ENCODE measurements around the gene DPP9.
"Not testable (repeated sequence)": the region's sequence is repeated elsewhere in the genome, so short reads cannot be mapped to it uniquely, and the experiment has no call there.

The DPP9 gene

DNA sequence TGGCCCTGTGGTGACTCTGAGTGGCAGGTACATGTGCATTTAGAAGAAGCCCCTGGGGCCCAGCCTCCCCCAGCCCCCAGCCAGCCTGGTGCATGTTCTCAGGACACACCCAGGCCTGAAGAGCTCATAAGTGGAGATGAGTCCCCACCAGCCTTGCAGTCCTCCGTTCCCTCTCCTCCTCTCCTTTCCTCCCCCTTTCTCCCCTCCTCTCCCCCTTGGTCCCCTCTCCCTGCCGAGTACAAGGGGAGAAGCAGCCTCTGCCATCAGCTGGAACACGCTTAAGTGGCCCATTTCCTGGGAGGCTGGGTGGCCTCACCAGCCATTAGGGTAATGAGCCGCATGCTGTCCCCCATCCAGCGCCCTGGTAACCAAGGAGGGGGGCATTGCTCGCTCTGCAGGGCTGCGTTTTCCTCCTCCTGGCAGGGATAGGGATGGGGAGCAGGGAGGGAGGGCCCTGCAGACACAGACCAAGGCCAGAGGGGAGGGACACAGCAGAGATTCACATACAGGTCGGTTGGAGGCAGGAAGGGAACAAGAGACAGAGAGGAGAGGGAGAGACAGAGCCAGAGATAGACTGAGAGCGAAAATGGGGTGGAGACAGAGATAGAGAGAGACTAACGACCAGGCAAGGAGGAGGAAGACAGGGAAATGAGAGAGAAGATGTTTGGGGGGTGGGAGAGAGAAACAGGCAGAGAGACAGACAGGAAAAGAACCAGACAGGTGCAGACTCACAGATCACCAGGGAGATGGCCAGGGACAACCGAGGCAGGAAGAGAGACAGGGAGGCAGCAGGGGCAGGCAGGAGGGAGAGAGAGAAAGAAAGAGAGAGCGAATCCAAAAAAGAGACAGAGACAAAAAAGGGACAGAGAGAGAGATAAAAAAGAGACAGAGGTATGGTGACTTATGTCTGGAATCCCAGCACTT lies 19.3 kb upstream of the DPP9 start:
- in situ Hi-C loops (cut with MboI; ENCODE audit: low sequenced_read_pairs): no loop called here

DNA sequence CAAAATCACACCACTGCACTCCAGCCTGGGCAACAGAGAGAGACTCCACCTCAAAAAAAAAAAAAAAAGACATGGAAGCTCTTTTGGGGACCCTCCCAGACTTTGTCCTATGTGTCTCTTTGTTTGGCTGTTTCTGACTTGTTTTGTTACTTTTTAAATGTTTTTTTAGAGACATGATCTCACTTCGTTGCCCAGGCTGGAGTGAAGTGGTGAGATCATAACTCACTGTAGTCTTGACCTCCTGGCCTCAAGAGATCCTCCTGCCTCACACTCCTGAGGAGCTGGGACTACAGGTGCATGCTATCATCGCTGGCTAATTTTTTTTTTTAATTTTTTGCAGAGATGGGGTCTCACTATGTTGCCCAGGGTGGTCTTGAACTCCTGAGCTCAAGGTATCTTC lies 16.4 kb upstream of the DPP9 start:
- in situ Hi-C loops (cut with MboI; ENCODE audit: low sequenced_read_pairs): no loop called here

DNA sequence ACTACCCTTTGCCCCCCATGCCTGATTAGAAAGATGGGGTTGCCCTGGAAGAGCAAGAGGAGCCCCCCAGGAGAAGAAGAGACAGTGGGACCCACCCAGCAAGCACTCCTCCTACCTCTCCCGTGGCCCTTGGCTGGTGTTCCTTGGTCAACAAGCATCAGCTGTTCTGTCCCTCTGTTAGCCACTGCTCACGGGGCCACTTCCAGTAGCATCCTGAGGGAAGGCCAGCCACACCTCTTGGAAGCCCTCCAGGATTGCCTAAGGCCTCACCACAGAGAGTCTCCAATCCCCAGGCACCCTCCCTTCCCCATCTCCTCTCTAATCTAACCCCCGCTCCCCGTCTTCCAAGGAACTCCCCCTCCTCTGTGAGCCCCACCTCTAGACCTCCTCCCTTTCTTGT lies 15.1 kb upstream of the DPP9 start:
- in situ Hi-C loops (cut with MboI; ENCODE audit: low sequenced_read_pairs): loop anchor here (10.0 kb wide), 1 partner anchor 46 kb away; no protein-coding TSS in a partner anchor

DNA sequence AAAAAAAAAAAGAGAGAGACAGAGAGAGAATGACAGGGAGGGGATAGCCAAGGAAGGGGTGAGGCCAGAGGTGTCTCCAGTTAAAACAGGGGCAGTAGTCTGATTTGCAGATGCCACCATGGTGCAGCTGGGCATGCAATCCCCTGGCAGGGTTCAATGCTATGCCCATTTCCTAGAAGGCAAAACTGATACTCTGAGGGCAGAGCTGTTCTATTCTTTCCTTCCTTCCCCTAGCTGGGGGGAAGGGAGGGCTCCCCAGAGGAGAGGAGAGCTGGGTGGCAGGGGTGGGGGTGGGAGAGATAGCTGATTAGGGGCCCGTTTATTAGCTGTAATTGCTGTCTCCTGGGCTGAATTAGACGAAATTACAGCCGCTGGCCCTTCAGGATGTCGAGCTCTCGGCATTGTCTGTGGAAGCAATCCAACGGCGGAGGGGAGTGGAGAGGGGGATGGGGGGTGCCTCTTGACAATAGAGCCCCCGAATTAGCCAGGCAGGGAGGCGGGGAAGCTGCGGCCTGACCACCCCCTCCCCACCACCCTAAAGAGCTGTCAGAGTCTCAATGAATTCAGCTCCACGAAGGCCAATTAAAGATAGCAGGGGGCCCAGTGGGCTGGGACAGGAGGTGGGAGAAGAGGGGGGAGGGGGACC lies 14.4 kb upstream of the DPP9 start:
- in situ Hi-C loops (cut with MboI; ENCODE audit: low sequenced_read_pairs): loop anchor here (10.0 kb wide), 1 partner anchor 47 kb away; no protein-coding TSS in a partner anchor

DNA sequence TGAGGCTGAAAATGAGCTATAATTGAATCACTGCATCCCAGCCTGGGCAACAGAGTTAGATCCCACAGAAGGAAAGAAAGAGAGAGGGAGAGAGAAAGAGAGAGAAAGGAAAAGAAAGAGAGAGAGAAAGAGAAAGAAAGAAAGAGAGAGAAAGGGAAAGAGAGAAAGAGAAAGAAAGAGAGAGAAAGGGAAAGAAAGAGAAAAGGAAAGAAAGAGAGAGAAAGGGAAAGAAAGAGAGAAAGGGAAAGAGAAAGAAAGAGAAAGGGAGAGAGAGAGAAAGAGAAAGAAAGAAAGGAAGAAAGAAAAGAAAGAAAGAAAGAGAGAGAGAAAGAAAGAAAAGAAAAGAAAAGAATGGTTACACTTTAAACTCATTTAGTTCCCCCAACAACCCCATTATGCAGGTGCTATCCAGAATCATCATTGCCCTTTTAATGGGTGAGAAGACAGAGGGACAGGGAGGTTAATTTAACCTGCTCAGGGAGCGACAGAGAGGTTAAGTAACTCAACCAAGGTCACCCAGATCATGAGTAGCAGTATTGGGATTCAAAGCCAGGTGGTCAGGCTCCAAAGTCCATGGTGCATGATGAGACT lies 10.2 kb upstream of the DPP9 start:
- in situ Hi-C loops (cut with MboI; ENCODE audit: low sequenced_read_pairs): loop anchor here (10.0 kb wide), 1 partner anchor 51 kb away; no protein-coding TSS in a partner anchor

DNA sequence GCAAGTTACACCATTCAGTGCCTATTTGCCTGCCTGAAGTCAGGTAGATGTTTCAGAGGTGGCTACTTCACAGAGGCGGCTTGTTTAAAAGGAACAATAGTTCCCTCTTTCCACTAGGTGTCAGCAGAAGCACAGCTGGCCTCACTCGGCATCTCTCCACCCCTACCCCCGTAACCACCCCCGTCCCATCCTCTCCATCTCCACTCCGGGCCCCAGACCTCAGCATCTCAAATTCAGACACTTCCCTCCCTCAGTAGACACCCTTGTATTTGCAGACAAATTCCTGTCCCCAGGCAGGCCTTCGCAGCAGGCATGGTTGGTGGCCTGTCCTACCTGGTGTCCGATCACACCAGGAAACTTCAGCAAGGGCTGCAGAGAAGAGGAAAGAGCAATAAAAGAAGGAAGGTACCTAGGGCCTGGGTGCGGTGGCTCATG lies 9.1 kb upstream of the DPP9 start:
- in situ Hi-C loops (cut with MboI; ENCODE audit: low sequenced_read_pairs): loop anchor here (10.0 kb wide), 1 partner anchor 52 kb away; no protein-coding TSS in a partner anchor

DNA sequence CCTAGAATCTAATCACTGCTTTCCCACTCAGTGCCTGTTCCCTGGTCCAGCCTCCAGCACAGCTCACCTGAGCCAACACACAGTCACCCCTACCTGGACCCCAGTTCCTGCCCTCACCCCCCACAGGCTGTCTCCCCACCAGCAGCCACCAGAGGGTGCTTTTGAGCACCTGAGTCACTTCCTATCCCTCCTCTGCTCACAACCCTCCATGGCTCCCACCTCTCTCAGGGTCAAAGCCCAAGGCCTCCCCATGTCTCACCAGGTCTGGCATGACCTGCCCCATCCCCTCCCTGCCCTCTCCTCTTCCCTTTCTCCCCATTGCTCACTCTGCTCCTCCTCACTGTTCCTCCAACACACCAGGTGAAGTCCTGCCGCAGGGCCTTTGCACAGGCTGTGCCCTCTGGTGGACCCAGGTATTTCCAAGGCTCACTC lies 7.1 kb upstream of the DPP9 start:
- in situ Hi-C loops (cut with MboI; ENCODE audit: low sequenced_read_pairs): loop anchor here (10.0 kb wide), 1 partner anchor 54 kb away; no protein-coding TSS in a partner anchor

DNA sequence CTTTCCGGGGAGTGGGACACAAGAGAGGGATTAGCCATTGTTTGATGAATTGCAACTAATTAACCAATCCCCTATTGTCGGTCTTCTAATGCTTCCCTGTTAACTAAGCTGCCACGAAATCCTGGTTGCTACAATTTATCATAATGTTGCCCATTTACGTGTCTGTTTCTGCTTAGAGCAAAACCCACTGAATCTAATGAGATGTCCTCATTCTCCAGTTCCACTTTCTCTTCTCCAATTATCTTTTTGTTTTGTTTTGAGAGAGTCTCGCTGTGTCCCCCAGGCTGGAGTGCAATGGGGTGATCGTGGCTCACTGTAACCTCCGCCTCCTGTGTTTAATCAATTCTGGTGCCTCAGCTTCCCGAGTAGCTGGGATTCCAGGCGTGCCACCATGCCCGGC lies 5.2 kb upstream of the DPP9 start:
- in situ Hi-C loops (cut with MboI; ENCODE audit: low sequenced_read_pairs): no loop called here

DNA sequence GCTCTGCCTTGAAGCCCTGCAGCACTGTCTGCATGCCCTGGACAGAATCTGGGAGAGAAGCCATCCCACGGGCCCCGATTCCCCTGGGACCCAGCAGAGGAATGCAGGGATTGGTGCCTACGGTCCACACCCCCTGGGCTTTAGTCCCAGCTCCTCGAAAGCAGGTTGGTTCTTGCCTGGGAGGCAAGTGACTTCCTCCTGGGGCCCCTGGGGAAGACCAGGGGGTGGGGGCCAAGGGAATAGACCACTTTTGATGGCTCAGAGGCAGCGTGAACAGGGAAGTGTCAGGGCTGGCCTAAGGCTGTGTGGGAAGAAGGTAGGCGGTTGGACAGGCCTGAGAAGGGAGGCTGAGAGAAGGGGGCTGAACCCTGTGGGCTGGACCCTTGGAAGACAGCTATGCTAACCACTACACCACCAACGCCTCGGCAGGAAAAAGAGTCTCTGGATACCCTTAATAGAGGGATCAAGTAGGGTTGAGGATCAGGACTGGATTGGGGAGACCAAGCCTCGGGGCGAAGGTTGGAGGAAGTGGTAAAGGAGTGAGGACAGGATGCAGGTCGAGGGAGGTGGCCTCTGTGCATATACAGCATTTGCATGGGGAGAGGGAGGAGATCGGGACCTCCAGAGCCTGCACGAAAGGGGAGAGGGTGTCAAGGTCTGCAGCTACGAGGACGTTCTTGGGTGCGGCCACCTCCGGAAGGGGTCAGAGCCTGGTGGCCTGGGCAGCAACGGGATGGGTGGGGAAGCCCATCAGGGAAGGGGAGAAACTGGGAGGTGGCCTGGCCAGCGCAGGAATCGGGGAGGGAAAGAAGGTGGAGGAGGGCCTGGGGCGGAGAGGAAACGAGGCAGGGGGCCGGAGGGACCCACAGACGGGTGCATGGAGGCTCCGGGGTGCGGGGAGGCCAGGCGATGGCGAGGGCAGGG lies 709 bp downstream of the DPP9 start:
- in situ Hi-C loops (cut with MboI; ENCODE audit: low sequenced_read_pairs): no loop called here

DNA sequence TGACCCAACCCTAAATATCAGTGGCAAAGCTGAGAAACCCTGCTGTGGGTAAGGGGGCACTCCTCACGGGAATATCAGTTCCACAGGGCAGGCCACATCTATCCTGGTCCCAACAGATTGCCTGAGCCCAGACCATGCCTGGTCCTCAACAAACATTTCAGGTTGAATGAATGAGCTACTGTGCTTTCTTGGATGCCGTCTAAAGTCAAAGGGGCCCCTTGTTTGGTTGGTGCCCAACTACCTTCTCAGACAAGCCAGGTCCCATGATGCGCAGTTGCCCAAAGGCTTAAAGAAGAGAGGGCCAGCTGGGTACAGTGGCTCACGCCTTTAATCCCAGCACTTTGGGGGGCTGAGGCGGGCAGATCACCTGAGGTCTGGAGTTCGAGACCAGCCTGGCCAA lies 2.4 kb downstream of the DPP9 start:
- in situ Hi-C loops (cut with MboI; ENCODE audit: low sequenced_read_pairs): no loop called here

DNA sequence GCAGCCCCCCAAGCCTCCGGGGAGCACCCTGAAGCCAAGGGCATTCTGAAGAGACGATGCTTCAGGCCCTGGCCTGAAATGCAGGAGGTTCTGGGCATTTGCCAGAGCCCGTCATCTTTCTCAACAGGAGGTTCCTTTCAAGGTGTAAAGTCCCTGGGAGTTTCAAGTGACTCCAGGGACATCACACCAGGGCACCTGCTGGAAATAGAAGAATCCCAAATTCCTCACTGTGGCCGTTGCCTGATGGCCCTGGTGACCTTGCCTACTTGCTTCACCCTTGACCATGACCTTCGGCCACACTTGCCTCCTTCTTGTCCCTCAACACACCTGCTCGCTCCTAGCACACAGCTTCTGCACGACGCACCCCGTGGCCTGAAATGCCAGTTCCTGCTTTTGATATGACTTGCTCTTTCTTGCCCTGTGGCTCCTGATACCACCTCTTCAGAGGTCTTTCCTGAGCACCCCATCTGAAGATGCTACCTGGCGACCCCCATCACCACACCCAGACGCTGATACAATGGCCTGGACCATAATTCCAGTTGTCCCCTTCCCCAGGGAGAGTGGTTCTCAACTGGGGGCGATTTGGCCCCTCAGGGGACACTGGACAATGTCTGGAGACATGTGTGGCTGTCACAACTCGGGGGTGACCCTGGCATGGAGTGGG lies 3.5 kb downstream of the DPP9 start:
- in situ Hi-C loops (cut with MboI; ENCODE audit: low sequenced_read_pairs): no loop called here

DNA sequence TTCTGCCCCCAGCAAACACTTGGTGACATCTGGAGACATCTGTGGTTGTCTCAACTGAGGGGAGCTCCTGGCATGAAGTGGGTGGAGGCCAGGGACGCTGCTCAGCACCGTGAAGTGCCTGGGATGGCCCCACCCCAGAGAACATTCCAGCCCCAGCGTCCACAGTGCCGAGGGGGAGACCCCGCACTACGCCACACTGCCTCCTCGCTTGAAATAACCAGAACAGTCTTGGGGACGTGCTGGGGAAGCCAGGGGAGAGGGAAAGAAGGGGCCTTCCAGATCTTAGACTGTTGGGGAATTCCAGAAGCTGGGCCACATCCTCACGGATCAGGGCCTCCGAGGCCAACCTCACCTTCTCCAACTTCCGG lies 4.2 kb downstream of the DPP9 start:
- in situ Hi-C loops (cut with MboI; ENCODE audit: low sequenced_read_pairs): no loop called here

DNA sequence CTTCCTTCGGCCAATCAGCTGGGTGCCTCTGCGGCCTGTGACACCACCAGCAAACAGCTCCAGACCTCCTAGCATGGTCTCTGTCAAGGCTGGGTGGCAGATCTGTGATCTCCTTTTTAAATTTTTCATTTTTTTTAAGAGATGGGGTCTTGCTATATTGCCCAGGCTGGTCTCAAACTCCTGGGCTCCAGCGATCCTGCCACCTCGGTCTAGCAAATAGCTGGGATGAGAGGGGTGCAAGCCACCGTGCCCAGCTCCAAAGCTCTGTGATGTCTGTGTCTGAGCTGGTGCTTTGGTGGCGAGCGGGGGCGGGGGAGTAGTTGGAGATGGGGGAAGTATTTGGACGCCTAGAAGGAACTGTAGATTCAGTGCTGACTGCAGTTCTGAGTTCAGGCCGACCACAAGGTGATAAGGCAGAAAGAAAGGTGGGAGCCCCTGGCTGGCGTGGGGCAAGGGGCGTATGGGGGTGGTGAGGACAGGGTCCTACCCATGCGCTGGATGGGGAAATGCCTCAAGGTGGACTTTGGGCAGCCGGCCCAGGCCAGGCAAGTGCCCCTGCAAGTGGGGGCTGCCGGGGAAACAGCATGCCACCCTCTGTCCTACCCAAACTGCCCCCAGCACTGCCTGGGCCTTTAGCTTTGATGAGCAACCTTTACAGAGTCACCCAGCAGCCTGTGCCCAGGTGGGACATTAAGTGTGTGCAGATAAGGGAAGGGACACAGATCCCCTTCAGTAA lies 5.5 kb downstream of the DPP9 start:
- in situ Hi-C loops (cut with MboI; ENCODE audit: low sequenced_read_pairs): no loop called here

DNA sequence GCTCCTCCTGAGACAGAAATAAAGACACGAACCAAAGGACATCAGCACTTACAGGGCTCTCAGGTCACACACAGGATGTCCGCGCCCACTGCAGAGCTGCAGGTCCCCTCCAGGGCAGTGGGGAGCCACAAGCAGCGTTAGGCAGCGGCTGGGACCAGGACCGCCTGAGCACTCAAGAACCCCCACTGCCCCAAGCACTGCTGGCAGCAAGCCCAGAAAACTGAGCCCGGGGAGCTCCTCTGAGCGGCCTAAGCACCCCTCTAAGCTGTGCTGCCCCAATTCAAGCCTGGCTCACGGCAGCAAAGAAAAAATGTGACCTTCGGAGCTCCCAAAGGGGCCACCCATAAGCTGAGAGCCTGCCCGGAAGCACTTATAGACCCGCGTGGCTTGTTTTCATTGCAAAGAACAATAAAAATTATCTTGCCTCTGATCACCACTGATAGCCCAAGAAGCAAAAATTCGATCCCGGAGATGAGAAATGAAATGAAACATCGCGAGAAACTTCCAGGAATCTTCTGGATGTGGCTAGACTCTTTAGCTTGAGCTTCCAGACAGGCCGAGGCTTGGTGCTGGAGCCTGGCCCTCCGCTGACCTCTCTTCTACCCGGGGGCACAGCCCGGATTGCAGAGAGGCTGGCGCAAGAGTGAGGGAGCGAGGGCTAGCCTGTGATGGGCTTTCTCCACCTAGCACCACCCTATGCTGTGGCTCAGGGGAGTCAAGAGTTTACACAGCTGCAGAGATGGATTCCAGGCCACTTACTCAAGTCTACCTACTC lies 6.3 kb downstream of the DPP9 start:
- in situ Hi-C loops (cut with MboI; ENCODE audit: low sequenced_read_pairs): no loop called here

DNA sequence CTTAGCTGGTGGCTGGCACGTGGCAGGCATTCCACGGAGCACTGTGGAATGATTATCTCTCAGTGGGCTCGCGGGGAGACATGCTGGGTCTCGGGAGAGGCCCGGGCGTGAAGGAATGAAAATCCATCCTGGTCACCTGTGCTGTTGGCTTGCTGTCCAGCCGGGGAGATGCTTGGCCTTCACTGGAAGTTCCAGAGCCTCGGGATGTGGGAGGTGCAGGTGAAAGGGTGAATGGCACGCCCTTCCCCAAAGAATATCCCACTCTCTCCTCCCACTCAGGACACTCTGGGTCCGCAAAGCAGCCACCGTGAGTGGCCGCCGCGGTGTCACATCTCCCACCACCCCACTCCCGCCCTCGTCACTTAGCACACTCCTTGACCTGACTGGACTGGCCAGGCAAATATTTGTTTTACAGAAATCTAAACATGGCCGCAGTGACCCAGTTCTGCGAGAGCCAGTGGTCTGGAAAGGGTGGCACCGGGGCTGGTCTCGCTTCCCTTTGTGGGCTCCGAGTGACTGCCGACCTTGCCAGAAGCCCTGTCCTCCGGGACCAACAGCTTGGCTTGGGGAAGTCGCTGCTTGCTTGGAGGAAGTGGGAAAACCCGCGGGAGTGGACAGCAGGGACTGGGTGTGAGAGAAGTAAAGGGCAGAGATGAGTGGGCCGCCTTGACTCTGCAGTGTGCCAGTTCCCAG lies 8.0 kb downstream of the DPP9 start:
- in situ Hi-C loops (cut with MboI; ENCODE audit: low sequenced_read_pairs): no loop called here

DNA sequence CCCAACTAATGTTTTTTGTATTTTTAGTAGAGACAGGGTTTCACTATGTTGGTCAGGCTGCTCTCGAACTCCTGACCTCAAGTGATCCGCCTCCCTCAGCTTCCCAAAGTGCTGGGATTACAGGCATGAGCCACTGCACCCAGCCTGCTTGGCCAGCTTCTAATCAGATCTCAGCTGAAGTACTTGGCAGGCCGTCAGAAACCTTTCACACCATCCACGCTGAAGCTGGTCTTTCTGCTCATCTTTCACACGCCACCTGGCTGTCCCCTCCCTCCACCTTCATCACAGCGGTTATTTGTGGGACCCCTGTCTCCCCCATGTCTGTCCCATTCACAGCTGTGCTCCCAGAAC lies 8.5 kb downstream of the DPP9 start:
- in situ Hi-C loops (cut with MboI; ENCODE audit: low sequenced_read_pairs): not testable (repeated sequence)

DNA sequence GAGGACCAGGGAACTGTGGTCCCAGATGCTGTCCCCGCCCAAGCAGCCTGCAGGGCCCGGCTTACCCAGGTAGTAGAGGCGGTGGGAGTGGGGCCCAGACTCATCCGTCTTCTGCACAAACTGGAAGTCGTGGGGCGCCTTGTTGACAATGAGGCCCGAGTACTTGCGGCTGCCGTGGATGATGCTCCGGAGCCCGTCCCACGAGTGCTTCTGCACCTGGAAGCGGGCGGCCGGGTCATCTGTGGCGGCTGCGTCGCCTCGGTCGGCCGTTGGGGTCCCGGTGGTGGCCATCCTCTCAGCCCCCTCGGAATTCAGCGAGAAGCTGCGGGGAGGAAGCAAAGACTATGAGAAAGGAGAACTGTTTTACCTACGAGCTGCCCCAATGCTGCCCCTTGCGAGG lies 9.6 kb downstream of the DPP9 start:
- in situ Hi-C loops (cut with MboI; ENCODE audit: low sequenced_read_pairs): no loop called here

DNA sequence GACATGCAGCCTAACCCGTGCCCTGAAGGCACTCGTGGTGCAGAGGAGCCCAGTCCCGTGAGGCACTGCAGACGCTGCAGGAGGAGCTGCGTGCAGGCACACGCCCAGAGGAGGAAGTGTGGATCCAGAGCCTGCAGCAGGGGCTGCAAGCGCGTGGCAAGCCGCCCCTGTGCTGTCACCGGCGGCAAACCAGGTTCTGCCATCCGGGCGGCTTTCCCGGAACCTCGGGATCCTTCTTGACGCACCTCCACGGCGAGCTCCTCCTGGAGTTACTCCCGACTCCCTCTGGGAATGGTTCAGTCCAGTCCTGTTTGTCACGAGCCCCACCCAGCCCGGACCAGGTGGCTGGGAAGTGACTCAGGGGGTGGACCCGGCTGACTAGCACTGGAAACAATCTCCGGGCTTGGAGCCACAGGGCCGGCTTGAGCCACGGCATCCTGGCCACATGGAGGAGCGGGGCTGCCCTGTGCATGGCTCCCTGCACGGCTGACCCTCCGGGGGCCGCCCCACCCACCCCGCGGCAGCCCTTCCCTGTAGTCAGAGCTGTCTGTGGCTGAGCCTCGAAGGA lies 10.2 kb downstream of the DPP9 start:
- in situ Hi-C loops (cut with MboI; ENCODE audit: low sequenced_read_pairs): no loop called here
